RKO (cell line): Measurements from ENCODE around the gene RNF223.

Experiments
- DNase-seq: peaks from one replicate; pipeline ENCODE4 v3.0.0-alpha.2; 2016; ENCODE audit warnings: low spot score

Gene RNF223

GRCh38 chr1:1073743-1074587, at the start of gene RNF223:
Gene RNF223, minus strand, starts transcription at chr1:1074306. Its CDS starts 1,740 bp downstream, at chr1:1072566.
- no peak for DNase-seq

DNA sequence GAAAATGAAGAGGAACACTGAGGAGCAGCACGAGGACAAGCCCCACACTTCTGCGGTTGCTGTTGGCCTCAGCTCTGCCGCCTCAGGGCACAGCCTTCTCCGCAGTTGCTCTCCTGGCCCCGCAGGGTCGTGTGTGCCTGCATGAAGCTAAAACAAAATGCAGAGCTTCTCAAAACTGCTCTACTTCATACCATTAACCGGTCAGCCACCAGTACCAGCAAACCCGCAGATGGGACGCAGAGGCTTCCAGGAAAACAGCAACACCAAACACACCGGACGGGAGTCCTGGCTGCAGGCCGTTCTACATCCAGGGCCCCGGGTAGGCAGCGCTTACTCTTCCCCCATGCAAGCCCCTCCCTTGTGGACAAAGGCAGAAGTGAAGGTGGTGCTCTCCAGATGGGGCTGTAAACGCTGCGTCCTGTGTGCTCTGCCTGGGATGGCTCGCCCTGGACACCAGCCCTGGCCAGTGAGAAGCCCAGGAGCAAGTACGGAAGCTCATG, 48.9 kb upstream of the RNF223 start:
- DNase-seq: peak; percentile 19

- DNase-seq: peak; percentile 71
Observed at GRCh38 chr1:1122078-1122811, 48.1 kb upstream of the RNF223 start.

DNA sequence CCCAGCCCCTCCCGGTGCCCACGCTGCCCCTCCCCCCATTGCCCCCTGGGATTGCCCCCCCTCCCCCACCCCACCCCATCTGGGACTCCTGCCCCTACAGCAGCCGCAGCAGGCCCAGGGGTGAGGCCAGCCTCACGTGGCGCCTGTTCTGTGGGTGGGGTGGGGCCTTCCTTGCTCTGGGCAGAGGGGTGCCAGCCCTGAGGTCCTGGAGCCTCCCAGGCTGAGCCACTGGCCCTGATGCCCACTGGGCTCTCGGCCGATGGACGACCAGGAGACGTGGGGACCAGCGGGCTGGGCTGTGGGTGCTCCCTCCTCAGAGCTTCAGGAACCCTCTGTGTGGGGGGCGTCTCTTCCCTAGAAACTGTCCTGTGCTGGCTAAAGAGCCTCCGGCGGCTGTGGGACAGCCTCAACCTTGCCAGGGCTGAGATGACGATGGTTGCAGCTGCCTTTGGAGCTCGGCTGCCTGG, 47.5 kb upstream of the RNF223 start:
- DNase-seq: no peak

DNA sequence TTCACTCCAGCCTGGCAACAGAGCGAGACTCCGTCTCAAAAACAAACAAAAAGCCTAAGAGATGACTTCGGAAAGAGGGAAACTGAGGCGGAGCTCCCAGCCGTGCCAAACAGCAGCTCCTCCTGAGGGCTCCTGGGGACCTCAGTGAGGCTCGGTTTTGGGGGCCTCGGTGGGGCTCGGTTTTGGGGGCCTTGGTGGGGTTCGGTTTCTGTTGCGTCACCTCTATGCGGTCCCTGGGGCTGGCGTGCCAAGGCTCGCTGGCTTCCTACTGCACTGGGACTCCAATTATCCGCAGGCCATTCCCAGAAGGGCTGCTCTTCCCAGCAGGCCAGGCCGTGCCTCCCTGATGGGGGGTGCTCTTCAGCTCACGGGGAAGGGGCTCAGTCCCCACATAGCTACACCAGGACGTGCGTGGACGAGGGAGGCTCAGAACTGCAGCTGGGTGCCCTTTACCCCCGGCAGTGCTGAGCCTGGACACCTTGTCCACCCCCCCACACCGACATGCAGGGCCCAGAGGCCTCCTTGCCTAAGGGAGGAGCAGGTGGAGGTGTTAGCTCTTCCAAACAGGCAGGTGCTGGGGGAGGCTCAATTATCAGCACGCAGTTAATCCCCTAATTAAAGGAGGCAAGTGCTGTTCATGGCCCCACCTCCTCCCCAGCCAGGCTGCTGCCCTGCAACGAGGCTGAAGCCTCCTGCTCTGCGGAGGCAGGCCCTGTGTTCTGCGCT, 46.9 kb upstream of the RNF223 start:
- DNase-seq: no peak

DNA sequence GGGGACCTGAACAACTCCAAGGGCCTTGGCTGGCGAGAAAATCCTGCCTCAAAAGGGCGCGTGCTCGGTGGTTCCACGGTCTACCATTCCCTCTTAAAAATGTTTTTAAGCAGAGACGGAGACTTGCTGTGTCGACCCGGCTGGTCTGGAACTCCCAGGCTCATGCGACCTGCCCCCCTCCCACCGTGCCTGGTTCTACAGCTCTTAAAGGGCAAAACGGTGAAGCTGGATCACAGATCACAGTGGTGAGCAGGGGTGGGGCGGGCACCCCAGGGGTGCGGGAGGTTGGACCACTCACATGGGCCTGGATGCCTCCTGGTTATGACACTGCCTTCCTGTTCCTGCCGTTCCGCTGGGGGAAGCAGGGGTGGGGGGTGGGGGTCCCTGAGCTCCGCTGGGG, 46.0 kb upstream of the RNF223 start:
- no peak for DNase-seq

- no peak for DNase-seq
Observed at GRCh38 chr1:1119272-1119890, 45.3 kb upstream of the RNF223 start.

- DNase-seq: no peak
Observed at GRCh38 chr1:1118876-1119220, 44.7 kb upstream of the RNF223 start.

DNA sequence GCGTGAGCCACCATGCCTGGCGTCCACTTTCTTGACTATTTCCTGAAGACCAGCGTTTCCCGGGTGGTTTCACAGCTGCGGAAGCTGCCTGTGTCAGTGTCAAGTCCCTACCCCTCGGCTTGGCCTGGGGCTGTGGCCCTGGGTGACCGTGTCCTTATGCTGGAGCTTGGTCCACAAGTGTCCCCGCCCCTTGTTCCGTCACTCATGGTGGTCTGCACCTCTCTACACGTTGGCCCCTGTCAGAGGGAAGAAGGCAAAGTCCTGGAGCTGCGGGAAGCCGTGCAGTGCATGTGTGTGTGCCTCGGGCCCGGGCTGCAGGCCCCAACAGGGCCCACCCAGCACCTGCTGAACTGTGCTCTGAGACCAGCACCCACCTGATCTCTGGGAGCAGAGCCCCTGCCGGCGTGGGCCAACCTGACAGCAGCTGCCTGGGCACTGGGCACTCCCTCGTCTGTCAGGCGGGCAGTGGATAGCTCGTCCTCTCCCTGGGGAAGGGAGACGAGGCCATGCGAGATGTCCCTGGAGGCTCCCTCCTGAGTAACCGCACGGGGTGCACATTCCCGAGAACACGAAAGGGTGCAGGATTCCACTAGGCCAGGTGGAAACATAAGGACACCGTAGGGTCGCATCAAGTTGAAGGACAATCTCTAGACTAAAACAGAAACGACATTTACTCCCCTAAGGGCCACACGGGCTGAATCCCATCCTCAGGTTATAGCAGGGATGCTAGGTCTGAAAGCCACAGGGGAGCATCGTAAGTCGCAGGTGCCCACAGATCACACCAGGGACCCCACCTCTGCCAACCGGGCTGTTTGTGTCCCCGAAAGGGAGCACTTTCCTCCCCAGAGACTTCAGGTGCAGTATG, 44.1 kb upstream of the RNF223 start:
- no peak for DNase-seq

DNA sequence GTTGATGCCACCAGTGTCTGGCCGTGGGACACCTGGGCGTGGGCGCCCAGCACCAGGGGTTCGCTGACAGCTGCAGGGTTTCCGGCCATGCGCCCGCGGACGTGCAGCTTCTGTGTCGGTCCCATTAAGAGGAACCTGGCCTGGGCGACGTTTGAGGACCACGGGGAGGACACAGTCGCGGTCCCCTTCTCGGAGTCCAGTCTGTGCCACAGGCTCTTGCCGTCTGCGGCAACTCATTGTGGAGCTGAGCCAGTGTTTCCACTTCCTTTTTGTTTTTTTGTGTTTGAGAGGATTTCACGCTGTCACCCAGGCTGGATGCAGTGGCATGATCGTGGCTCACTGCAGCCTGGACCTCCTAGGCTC, 43.3 kb upstream of the RNF223 start:
- DNase-seq: no peak

DNA sequence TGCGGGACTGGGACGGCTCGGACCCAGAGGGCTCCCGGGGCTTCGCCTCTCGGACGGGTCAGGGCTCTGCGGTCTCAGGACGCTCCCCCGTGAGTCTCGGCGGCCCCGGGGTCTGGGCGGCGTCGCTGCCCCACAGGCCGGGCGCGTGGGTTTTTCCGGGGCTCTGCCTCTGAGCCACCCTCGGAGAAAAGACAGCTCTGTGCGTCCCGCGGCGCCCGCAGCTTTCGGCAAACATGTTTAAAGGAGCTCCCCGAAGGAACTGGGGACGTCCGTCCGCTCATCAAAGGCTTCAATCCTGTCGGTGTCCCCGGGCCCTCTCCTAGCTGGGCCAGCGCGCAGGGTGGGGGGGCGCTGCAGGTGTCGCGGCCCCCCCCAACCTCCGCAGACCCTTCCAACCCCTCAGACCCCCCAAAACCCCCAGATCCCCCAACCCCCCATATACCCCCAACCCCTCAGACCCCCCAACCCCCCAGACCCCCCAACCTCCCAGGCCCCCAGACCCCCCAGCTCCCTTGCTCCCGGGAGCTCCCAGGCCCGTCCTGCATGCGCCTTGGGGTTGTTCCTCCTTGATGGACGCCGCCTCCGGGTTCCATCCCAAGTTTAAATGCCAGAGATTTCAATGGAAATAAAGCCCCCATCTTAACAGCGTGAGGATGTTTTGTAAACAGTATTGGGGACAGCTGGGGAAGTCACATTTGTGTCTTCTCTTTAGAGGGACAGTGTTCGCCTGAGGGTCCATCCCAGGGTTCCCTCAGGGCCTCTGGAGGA, 42.8 kb upstream of the RNF223 start:
- DNase-seq: peak; percentile 25

DNA sequence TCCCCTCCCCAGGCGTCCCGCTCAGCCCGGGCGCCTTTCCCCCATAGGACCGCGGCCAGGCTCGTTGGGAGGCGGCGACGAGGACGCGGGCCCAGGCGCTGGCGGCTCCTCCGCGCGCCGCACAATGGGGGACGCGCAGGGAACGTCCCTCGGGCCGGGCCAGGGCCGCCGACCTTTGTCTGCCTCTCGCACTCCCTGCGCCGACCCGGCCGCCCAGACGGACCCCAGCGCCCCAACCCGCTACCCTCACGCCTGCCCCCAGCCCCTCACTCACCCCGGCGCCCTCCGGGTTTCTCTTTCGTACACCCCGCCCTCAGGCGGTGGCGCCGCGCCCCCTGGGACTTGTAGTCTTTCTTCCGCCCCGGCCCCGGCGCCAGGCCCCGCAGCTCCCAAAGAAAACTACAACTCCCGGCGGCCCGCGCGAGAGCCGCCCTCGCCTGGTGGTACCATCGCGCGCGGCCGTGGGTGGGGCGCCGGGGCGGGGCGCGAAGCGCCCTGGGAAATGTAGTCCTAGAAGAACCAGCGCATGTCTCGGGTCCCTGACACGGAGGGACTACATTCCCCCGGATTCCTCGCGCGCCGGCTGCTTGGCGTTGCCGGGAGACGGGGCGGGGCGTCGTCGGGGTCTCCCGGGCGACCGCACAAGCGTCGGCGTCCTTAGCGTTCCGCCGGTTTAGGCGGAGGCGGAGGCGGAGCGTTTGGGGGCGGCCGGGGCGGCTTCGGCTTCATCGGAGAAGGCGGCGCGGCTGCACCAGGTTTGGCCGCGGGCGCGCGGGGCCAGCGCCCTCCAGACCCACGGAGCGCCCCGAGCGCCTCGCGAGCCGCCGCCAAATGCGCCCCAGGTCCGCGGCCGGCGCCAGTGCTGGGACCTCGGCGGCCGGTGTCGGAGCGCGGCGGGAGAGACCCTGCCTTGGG, 41.9 kb upstream of the RNF223 start, which contains the start of gene C1orf159:
TSS of gene C1orf159 (minus strand) at position 304 of the 915 bp plus-strand sequence. CDS start 24,546 bp downstream, outside the sequence.
- DNase-seq: peak; percentile 97

- DNase-seq: no peak
Observed at GRCh38 chr1:1115136-1115785, 41.2 kb upstream of the RNF223 start.

GRCh38 chr1:1114431-1114830, 40.3 kb upstream of the RNF223 start:
- no peak for DNase-seq

DNA sequence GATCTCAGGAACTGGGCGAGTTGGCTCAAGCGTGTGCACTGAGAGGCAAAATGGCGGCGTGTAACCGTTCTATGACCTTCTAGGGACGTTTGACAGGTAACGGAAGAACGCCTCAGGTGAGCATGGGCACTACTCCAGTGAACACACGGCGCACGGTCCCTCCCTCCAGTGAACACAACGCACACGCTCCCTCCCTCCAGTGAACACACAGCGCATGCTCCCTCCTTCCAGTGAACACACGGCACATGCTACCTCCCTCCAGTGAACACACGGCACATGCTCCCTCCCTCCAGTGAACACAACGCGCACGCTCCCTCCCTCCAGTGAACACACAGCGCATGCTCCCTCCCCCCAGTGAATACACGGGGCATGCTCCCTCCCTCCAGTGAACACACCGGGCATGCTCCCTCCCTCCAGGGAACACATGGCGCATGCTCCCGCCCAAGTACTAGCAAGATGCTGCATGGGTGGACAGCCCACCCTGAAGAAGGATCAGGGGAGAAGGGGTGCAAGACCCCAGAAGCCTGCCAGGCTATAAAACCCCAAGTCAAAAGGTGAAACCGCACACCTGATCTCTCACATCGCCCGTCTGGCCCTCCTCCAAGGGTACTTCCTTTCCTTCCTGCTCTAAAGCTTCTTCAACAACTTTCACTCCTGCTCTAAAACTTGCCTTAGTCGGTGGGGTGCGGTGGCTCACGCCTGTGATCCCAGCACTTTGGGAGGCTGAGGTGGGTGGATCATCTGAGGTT, 38.3 kb upstream of the RNF223 start:
- DNase-seq: no peak

- DNase-seq: no peak
Observed at GRCh38 chr1:1111516-1112236, 37.6 kb upstream of the RNF223 start.

DNA sequence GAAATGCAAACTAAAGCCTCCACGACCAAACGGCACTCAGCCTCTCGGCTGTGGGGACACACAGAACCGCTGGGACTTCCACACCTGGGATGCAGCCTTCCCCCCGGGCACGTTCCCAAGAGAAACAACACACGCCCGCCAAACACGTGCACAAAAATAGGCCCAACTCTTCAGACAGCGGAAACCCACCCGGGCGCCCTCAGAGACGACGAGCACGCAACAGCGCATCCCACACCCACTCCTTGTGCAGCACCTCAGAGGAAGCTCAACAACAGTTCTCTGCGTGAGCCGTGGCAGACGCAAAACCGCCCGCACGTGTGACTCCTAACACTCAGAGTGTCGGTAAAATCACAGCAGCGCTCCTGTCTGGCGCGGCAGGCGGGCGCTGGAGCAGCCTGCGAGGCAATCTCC, 36.5 kb upstream of the RNF223 start:
- no peak for DNase-seq
